Astrocyte of the cerebellum (primary cell): ENCODE measurements around the gene PPP2R2B.

ENCODE experiments used
- DNase-seq: peaks from one replicate; pipeline ENCODE4 v3.0.0-alpha.2; 2011; ENCODE audit warnings: low read depth
- H3K4me3 ChIP-seq: 2 replicates; pipeline ENCODE4 v1.5.1; 2011; ENCODE audit warnings: mild to moderate bottlenecking, low read depth, low read length, moderate library complexity
- in situ Hi-C: cut with HindIII; loops from 2 replicates; pipeline ENCODE4 v1.10.0; 2017; ENCODE audit warnings: low sequenced_read_pairs
- TF ChIP-seq, protein P1 (sequence below): IDR thresholded peaks from 2 replicates; pipeline ENCODE4 v1.5.1; 2012; ENCODE audit warnings: low read length, low read depth, moderate library complexity, mild to moderate bottlenecking; ENCODE audit errors: missing control alignments

The PPP2R2B gene

DNA sequence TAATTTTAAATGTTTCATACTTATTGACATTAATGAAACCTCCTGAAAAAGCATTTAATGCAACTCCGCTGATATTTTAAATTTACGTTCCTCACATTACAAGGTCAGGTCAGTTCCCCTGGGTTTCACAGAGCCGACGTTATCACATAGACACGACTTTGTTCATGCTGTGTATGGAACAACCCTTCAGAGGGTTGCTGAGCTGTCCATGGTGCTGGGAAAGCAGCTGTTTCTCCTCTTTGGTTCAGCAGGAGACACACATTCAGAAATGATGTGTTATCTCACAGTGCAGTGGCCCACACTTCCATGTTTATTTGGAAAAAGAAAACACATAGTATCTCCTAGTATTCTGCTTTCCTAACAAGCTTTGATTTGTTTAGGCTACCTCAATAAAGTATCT is 53.5 kb downstream of the PPP2R2B start:
- no peak overlapping the region for H3K4me3 ChIP-seq
- in situ Hi-C loops, result no loop called here
- TF ChIP-seq, protein P1, sequence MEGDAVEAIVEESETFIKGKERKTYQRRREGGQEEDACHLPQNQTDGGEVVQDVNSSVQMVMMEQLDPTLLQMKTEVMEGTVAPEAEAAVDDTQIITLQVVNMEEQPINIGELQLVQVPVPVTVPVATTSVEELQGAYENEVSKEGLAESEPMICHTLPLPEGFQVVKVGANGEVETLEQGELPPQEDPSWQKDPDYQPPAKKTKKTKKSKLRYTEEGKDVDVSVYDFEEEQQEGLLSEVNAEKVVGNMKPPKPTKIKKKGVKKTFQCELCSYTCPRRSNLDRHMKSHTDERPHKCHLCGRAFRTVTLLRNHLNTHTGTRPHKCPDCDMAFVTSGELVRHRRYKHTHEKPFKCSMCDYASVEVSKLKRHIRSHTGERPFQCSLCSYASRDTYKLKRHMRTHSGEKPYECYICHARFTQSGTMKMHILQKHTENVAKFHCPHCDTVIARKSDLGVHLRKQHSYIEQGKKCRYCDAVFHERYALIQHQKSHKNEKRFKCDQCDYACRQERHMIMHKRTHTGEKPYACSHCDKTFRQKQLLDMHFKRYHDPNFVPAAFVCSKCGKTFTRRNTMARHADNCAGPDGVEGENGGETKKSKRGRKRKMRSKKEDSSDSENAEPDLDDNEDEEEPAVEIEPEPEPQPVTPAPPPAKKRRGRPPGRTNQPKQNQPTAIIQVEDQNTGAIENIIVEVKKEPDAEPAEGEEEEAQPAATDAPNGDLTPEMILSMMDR, result no peak
- DNase-seq, result peak; percentile 36

DNA sequence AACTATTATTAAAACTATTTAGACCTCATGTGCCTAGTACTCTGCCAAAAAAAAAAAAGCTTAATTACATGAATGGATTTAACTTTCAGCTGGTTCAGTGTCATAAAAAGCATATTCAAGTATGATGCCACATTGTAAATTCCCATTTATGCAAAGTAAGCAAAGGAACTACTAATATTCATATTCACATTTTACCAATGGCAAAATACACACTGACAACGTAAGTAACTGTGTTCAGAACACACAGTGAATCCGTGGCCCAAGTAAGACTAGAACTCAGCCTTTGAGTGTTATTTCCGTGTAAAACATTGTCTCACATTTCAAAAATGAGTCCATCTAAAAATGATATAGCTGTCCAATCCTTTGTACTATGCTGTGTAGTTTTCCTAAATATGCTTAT is 56.8 kb downstream of the PPP2R2B start:
- in situ Hi-C loops, result no loop called here
- TF ChIP-seq, protein P1, result no peak
- DNase-seq, result no peak
- no peak overlapping the region for H3K4me3 ChIP-seq

DNA sequence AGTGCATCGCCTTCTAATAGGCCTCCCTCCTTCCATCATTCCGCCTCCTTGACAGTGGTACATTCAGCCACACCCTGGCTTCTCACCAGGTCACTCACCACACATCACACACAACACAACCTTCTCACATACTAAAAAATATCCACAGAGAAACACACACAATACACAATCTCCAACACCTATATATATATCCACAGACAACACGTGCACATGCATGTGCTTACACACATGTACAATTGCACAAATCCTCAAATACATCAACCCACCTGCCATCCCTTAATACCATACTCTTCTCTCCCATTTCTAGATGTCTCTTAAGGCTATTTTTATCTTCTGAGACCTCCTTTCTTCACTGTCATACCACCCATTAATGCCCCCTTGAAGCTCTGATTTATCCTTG is 57.6 kb downstream of the PPP2R2B start:
- TF ChIP-seq, protein P1, result no peak
- no peak overlapping the region for H3K4me3 ChIP-seq
- in situ Hi-C loops, result no loop called here
- no peak for DNase-seq

DNA sequence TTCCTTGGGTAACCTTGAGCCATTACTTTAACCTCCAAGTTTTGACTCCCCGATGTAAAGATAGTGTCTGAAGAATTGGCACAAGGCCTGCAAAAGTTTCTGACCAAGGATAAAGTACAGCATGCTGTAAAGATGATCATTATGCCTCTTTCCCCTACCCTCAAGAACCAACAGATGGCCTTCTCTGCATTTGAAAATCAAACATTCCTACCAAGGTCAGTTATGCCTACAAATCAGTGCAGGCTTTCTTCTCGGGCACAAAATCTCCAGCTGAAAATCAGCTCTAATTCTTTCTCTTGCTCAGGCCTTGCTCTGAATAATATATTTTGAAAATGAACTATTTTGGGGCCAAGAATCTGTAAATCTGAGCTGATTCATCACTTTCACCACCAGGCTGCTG is 59.7 kb downstream of the PPP2R2B start:
- in situ Hi-C loops, result no loop called here
- no peak overlapping the region for H3K4me3 ChIP-seq
- DNase-seq, result no peak
- TF ChIP-seq, protein P1, result no peak

DNA sequence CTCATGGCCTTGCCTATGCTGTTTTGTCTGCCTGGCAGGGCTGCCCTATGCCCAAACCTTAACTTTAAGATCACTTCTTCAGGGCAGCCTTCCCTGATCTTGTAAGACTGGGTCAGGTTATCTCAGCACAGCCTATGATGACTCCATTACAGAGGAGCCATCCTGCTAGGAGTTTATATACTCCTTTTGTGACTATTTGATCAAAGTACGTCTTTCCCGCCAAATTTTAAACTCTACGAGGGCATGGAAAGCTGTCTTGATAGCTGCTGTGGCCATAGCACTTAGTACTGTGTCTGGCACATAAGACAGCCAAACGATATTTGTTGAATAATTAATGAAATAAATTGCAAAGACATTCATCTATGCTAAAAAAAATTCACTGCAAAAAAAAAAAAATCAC is 60.6 kb downstream of the PPP2R2B start:
- TF ChIP-seq, protein P1, result no peak
- H3K4me3 ChIP-seq, result no peak overlapping the region
- in situ Hi-C loops, result no loop called here
- DNase-seq, result no peak

DNA sequence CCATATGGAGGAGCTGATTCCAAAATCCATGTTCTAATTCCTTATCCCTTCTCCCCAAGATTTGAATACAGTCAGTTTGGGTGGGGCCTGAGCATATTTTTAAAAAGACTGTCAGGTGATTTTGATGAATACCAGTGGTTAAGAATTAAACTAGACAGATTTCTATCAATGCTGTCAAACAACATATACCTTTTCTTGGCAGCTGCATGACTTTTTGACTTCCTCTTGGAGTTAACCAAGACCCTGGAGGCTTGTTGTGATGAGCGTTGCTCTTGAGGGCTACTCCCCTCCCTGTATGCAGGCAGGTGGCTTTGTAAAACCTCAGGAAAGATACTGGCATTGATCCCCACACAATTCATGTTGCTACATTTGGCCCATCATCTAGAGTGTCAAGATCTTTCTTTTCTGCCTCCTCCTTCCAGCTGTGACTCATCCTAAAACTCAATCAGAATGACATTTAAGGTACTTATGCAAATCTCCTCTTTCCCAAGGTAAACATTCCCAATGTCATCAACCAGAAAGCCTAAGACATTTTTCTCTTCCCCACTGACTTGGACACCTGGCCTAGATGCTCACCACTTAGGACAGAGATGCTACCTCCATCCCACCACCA is 61.7 kb downstream of the PPP2R2B start:
- in situ Hi-C loops, result no loop called here

More for the DNA sequence above, 61.7 kb downstream of the PPP2R2B start:
- no peak for DNase-seq
- H3K4me3 ChIP-seq, result no peak overlapping the region
- TF ChIP-seq, protein P1, result no peak
